Measurements from ENCODE around the gene TOMM5. TPM values are rescaled to one million over a fixed set of nuclear protein-coding genes. Genes with fewer than 3 reads are reported as not detected.

Gene TOMM5
- total RNA-seq = 86.5 and 131 TPM in 2 replicates

- DNase-seq (ENCODE audit: extremely low read depth, low read depth, low spot score) = peak; percentile 55
Measured at GRCh38 chr9:37592108-37592951, at the start of gene TOMM5. Gene TOMM5, minus strand, starts transcription at chr9:37592597. Its CDS starts 65 bp downstream, at chr9:37592532.

- DNase-seq (ENCODE audit: extremely low read depth, low read depth, low spot score) = no peak
Measured at GRCh38 chr9:37641331-37641730, 48.9 kb upstream of the TOMM5 start.

- no peak for DNase-seq (ENCODE audit: extremely low read depth, low read depth, low spot score)
Measured at GRCh38 chr9:37640246-37640645, 47.8 kb upstream of the TOMM5 start.

- no peak for DNase-seq (ENCODE audit: extremely low read depth, low read depth, low spot score)
Measured at GRCh38 chr9:37639841-37640240, 47.4 kb upstream of the TOMM5 start.

GRCh38 chr9:37639109-37639762 lies 46.8 kb upstream of the TOMM5 start:
- DNase-seq (ENCODE audit: extremely low read depth, low read depth, low spot score) = no peak

- DNase-seq (ENCODE audit: extremely low read depth, low read depth, low spot score) = no peak
Measured at GRCh38 chr9:37636511-37637448, 44.4 kb upstream of the TOMM5 start.

GRCh38 chr9:37635808-37636207 lies 43.4 kb upstream of the TOMM5 start:
- DNase-seq (ENCODE audit: extremely low read depth, low read depth, low spot score) = no peak

- no peak for DNase-seq (ENCODE audit: extremely low read depth, low read depth, low spot score)
Measured at GRCh38 chr9:37632479-37632878, 40.1 kb upstream of the TOMM5 start.

GRCh38 chr9:37626708-37627292 lies 34.4 kb upstream of the TOMM5 start:
- no peak for DNase-seq (ENCODE audit: extremely low read depth, low read depth, low spot score)

GRCh38 chr9:37625758-37626147 lies 33.4 kb upstream of the TOMM5 start:
- DNase-seq (ENCODE audit: extremely low read depth, low read depth, low spot score) = no peak

GRCh38 chr9:37625036-37625757 lies 32.8 kb upstream of the TOMM5 start:
- no peak for DNase-seq (ENCODE audit: extremely low read depth, low read depth, low spot score)

- DNase-seq (ENCODE audit: extremely low read depth, low read depth, low spot score) = no peak
Measured at GRCh38 chr9:37624073-37624472, 31.7 kb upstream of the TOMM5 start.

- DNase-seq (ENCODE audit: extremely low read depth, low read depth, low spot score) = no peak
Measured at GRCh38 chr9:37623267-37623666, 30.9 kb upstream of the TOMM5 start.

GRCh38 chr9:37622462-37622861 lies 30.1 kb upstream of the TOMM5 start:
- no peak for DNase-seq (ENCODE audit: extremely low read depth, low read depth, low spot score)

- DNase-seq (ENCODE audit: extremely low read depth, low read depth, low spot score) = no peak
Measured at GRCh38 chr9:37621273-37622121, 29.1 kb upstream of the TOMM5 start.

GRCh38 chr9:37620396-37620795 lies 28.0 kb upstream of the TOMM5 start:
- no peak for DNase-seq (ENCODE audit: extremely low read depth, low read depth, low spot score)

- DNase-seq (ENCODE audit: extremely low read depth, low read depth, low spot score) = no peak
Measured at GRCh38 chr9:37619806-37620205, 27.4 kb upstream of the TOMM5 start.

GRCh38 chr9:37618817-37619216 lies 26.4 kb upstream of the TOMM5 start:
- no peak for DNase-seq (ENCODE audit: extremely low read depth, low read depth, low spot score)

- no peak for DNase-seq (ENCODE audit: extremely low read depth, low read depth, low spot score)
Measured at GRCh38 chr9:37617832-37618231, 25.4 kb upstream of the TOMM5 start.
